ENCODE measurements around the gene ASB2.

Gene ASB2

DNA sequence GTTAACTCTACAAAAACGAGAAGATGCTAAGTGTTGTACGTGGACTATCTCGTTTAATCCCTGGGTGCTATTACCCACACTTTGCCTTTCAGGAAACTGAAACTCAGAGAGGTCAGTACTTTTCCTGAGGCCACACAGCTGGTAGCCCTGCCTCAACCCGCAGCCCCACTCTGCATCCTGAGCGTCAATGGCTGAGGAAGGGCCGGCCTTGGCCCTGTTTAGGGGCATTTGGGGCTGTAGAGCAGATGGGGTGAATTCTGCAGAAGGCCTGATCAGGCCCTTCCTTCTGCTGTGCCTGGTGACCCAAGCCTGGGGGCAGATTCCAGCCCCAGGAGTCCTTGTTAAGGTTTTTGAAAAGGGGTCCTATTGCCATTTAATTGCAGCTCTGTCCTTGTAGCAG lies 17.0 kb upstream of the ASB2 start:
- Histone ChIP-seq H3K27ac (no peak overlapping the region), H3K9me3 (ENCODE audit: severe bottlenecking) (no peaks in the 10 kb centered on the region), H3K27me3 (ENCODE audit: insufficient read depth, low read depth, severe bottlenecking) (no peaks in the 10 kb centered on the region), H3K36me3 (no peaks in the 10 kb centered on the region), H3K4me3 (ENCODE audit: low read depth, low read length) (no peak overlapping the region)
- no peak for DNase-seq
- TF ChIP-seq, protein P1, sequence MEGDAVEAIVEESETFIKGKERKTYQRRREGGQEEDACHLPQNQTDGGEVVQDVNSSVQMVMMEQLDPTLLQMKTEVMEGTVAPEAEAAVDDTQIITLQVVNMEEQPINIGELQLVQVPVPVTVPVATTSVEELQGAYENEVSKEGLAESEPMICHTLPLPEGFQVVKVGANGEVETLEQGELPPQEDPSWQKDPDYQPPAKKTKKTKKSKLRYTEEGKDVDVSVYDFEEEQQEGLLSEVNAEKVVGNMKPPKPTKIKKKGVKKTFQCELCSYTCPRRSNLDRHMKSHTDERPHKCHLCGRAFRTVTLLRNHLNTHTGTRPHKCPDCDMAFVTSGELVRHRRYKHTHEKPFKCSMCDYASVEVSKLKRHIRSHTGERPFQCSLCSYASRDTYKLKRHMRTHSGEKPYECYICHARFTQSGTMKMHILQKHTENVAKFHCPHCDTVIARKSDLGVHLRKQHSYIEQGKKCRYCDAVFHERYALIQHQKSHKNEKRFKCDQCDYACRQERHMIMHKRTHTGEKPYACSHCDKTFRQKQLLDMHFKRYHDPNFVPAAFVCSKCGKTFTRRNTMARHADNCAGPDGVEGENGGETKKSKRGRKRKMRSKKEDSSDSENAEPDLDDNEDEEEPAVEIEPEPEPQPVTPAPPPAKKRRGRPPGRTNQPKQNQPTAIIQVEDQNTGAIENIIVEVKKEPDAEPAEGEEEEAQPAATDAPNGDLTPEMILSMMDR (IDR thresholded peaks at IDR 0.05; ENCODE audit: low read depth, low read length): no peak

DNA sequence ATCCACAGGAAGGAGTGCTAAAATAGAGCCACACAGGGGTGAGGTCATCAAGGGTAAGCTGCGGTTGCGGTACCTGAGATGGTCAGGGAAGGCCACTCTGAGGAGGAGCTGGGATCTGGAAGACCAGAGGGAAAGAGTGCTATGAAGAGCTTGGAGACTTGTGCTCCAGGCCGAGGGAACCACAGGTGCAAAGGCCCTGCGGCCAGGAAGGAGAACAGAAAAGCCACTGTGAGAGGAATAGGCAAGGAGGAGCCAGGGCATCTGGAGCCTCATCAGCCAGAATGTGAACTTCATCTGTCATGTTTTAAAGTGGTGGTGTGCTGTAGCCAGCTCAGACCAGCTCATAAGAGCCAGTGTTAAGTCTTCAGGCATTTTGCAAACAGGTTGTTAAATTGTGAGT lies 15.3 kb upstream of the ASB2 start:
- no peak overlapping the region for H3K27ac ChIP-seq
- H3K27me3 ChIP-seq (ENCODE audit: insufficient read depth, low read depth, severe bottlenecking): no peaks in the 10 kb centered on the region
- no peaks in the 10 kb centered on the region for H3K9me3 ChIP-seq (ENCODE audit: severe bottlenecking)
- TF ChIP-seq, protein P1 (IDR thresholded peaks at IDR 0.05; ENCODE audit: low read depth, low read length): no peak
- DNase-seq: no peak
- H3K36me3 ChIP-seq: no peaks in the 10 kb centered on the region
- no peak overlapping the region for H3K4me3 ChIP-seq (ENCODE audit: low read depth, low read length)

DNA sequence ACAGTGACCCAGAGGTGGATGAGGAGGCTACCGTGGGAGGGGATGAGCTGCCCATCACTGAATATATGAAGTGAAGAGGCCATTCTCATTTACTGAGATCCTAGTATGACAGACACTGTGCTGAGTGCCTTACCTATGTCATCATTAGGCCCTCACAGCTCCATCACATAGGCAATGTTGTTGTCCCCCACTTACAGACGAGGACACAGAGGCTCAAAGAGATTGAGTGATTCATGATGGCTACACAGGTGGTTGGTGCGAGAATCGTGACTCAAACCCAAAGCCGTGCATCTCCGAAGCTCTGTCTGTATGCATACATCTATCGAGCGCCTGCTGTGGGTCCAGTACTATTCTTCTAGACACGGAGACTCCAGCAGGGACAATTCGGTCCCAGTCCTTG lies 14.8 kb upstream of the ASB2 start:
- no peak overlapping the region for H3K27ac ChIP-seq
- no peaks in the 10 kb centered on the region for H3K36me3 ChIP-seq
- H3K27me3 ChIP-seq (ENCODE audit: insufficient read depth, low read depth, severe bottlenecking): no peaks in the 10 kb centered on the region
- no peak for DNase-seq
- TF ChIP-seq, protein P1 (IDR thresholded peaks at IDR 0.05; ENCODE audit: low read depth, low read length): no peak
- H3K9me3 ChIP-seq (ENCODE audit: severe bottlenecking): no peaks in the 10 kb centered on the region
- no peak overlapping the region for H3K4me3 ChIP-seq (ENCODE audit: low read depth, low read length)

DNA sequence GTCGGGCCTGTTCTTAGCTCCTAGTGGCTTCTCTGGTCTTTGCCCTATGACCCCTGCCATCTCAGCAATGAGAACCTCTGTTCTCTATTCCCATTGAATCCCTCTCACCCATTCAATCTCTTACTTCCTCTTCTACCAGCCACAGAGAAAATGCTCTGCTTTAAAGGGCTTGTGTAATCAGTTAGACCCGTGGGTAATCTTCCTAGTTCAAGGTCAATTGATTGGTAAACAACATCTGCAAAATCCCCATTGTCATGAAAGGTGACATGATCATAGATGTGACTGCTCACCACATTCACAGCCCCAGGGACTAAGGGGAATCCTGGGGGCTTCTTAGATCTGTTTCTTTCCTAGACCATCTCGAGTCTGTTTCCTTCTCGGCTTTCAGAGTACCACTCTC lies 13.6 kb upstream of the ASB2 start:
- DNase-seq: no peak
- Histone ChIP-seq H3K9me3 (ENCODE audit: severe bottlenecking) (no peaks in the 10 kb centered on the region), H3K36me3 (no peaks in the 10 kb centered on the region), H3K4me3 (ENCODE audit: low read depth, low read length) (no peak overlapping the region), H3K27ac (no peak overlapping the region), H3K27me3 (ENCODE audit: insufficient read depth, low read depth, severe bottlenecking) (no peaks in the 10 kb centered on the region)
- TF ChIP-seq, protein P1 (IDR thresholded peaks at IDR 0.05; ENCODE audit: low read depth, low read length): no peak

DNA sequence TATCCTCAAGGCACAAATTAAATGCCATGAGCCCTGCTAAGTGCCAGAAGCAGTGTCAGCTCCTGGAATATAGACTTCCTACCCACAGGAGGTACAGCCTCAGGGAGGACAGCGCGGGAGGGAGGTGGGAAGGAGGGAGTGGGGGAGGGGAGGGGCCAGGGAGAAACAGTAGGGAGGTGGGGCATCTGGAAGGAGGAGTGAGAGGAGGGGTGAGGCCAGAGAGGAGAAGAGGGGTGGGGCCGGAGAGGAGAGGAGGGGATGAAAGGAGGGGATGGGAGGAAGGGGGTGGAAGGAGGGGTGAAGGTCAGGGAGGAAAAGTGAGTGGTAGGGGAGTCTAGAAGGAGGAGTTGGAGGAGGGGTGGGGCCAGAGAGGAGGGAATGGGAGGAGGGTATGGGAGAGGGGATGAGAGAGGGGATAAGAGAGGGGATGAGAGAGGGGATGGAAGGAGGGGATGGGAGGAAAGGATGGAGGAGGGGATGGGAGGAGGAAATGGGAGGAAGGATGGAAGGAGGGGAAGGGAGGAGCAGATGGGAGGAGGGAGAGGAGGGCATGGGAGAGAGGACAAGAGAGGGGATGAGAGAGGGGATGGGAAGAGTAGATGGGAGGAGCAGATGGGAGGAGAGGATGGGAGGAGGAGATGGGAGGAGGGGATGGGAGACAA lies 11.6 kb upstream of the ASB2 start:
- no peaks in the 10 kb centered on the region for H3K36me3 ChIP-seq
- no peaks in the 10 kb centered on the region for H3K9me3 ChIP-seq (ENCODE audit: severe bottlenecking)
- TF ChIP-seq, protein P1 (IDR thresholded peaks at IDR 0.05; ENCODE audit: low read depth, low read length): no peak
- H3K27me3 ChIP-seq (ENCODE audit: insufficient read depth, low read depth, severe bottlenecking): no peaks in the 10 kb centered on the region
- no peak for DNase-seq
- no peak overlapping the region for H3K27ac ChIP-seq
- no peak overlapping the region for H3K4me3 ChIP-seq (ENCODE audit: low read depth, low read length)

DNA sequence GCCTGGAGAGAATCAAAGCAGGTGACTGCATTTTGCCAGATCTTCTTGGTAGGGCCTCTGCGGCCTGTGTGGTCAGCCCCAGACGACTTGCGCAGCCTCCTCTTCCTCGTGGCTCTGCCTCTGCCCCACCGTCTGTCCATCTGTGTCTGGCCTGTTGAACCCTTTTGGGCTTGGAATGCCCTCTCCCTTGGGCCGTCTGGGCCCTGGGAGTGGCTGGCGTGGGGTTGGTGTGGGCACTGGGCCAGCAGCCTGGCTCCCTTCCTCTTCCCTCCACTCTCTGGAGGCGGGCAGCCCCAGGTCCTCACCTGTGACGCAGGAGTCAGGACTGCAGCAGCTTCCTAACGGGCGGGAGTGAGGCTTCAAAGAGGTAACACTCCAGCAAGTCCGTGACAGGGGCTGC lies 11.0 kb upstream of the ASB2 start:
- Histone ChIP-seq H3K36me3 (no peaks in the 10 kb centered on the region), H3K9me3 (ENCODE audit: severe bottlenecking) (no peaks in the 10 kb centered on the region), H3K27ac (no peak overlapping the region), H3K27me3 (ENCODE audit: insufficient read depth, low read depth, severe bottlenecking) (no peaks in the 10 kb centered on the region), H3K4me3 (ENCODE audit: low read depth, low read length) (no peak overlapping the region)
- DNase-seq: no peak
- TF ChIP-seq, protein P1 (IDR thresholded peaks at IDR 0.05; ENCODE audit: low read depth, low read length): no peak
